Activated CD8-positive, alpha-beta memory T cell treated with anti-CD3 and anti-CD28 coated beads, Interleukin-2, amount 50 U/mL, for 48 hours (primary cell): Measurements from ENCODE around the gene TMEM163.
"Not testable (repeated sequence)": the region's sequence is repeated elsewhere in the genome, so short reads cannot be mapped to it uniquely, and the experiment has no call there.

Source experiments
- DNase-seq: peaks from one replicate; pipeline ENCODE4 v3.0.0-alpha.2; 2020

The TMEM163 gene

GRCh38 chr2:134573085-134573370, 145.8 kb downstream of the TMEM163 start:
- no peak for DNase-seq

GRCh38 chr2:134572314-134573084, 146.3 kb downstream of the TMEM163 start:
- no peak for DNase-seq

GRCh38 chr2:134570676-134571075, 148.1 kb downstream of the TMEM163 start:
- DNase-seq = no peak

GRCh38 chr2:134568413-134568812, 150.4 kb downstream of the TMEM163 start:
- no peak for DNase-seq

- DNase-seq = no peak
Measured at GRCh38 chr2:134567666-134568065, 151.1 kb downstream of the TMEM163 start.

GRCh38 chr2:134564955-134565354, 153.8 kb downstream of the TMEM163 start:
- not testable (repeated sequence) for DNase-seq

- no peak for DNase-seq
Measured at GRCh38 chr2:134564549-134564948, 154.3 kb downstream of the TMEM163 start.

- DNase-seq = no peak
Measured at GRCh38 chr2:134558208-134558830, 160.5 kb downstream of the TMEM163 start.

- no peak for DNase-seq
Measured at GRCh38 chr2:134555411-134555810, 163.4 kb downstream of the TMEM163 start.

GRCh38 chr2:134553657-134554056, 165.1 kb downstream of the TMEM163 start:
- DNase-seq = no peak

GRCh38 chr2:134550566-134551164, 168.1 kb downstream of the TMEM163 start:
- no peak for DNase-seq

- no peak for DNase-seq
Measured at GRCh38 chr2:134549104-134549503, 169.7 kb downstream of the TMEM163 start.

GRCh38 chr2:134540990-134541389, 177.8 kb downstream of the TMEM163 start:
- no peak for DNase-seq

GRCh38 chr2:134539981-134540380, 178.8 kb downstream of the TMEM163 start:
- no peak for DNase-seq

- no peak for DNase-seq
Measured at GRCh38 chr2:134537702-134538101, 181.1 kb downstream of the TMEM163 start.

- no peak for DNase-seq
Measured at GRCh38 chr2:134537121-134537520, 181.7 kb downstream of the TMEM163 start.

- no peak for DNase-seq
Measured at GRCh38 chr2:134536296-134536695, 182.5 kb downstream of the TMEM163 start.

GRCh38 chr2:134532537-134532936, 186.3 kb downstream of the TMEM163 start:
- DNase-seq = no peak

GRCh38 chr2:134527381-134527780, 191.4 kb downstream of the TMEM163 start:
- DNase-seq = no peak

GRCh38 chr2:134522496-134523455, 196.0 kb downstream of the TMEM163 start:
- no peak for DNase-seq

GRCh38 chr2:134518101-134518500, 200.7 kb downstream of the TMEM163 start:
- DNase-seq = no peak

GRCh38 chr2:134515137-134515536, 203.7 kb downstream of the TMEM163 start:
- no peak for DNase-seq

- no peak for DNase-seq
Measured at GRCh38 chr2:134513465-134513804, 205.4 kb downstream of the TMEM163 start.
